Smooth muscle cell (in vitro differentiated cells): ENCODE results near the gene DLG2. TPM values are rescaled to one million over a fixed set of nuclear protein-coding genes. Genes with fewer than 3 reads are reported as not detected.

Experiments used
- DNase-seq: peaks from one replicate; lab custom pipeline; 2025; ENCODE audit not compliant: unreplicated experiment; lab: John Stamatoyannopoulos, UW
- H2AFZ ChIP-seq: fragments of 200-600 bp; sonication (generic); 2 replicates; pipeline ENCODE4 v1.6.0; 2016; ENCODE audit warnings: antibody characterized with exemption, low read depth, mild to moderate bottlenecking
- H3F3A ChIP-seq: fragments of 200-600 bp; sonication (generic); 2 replicates; pipeline ENCODE4 v1.6.0; 2017; ENCODE audit warnings: antibody characterized with exemption, low read depth
- H3K27ac ChIP-seq: fragments of 200-600 bp; sonication (generic); 2 replicates; pipeline ENCODE4 v1.5.1; 2016; ENCODE audit warnings: low read depth, mild to moderate bottlenecking
- H3K27me3 ChIP-seq: fragments of 200-600 bp; sonication (generic); 2 replicates; pipeline ENCODE4 v1.6.1; 2016; ENCODE audit warnings: low read depth, mild to moderate bottlenecking
- H3K36me3 ChIP-seq: fragments of 200-600 bp; sonication (generic); 2 replicates; pipeline ENCODE4 v1.5.1; 2016; ENCODE audit warnings: low read depth
- H3K4me1 ChIP-seq: fragments of 200-600 bp; sonication (generic); 2 replicates; pipeline ENCODE4 v1.5.1; 2016; ENCODE audit warnings: low read depth
- H3K4me2 ChIP-seq: fragments of 200-600 bp; sonication (generic); 2 replicates; pipeline ENCODE4 v1.6.0; 2016; ENCODE audit warnings: mild to moderate bottlenecking
- H3K4me3 ChIP-seq: fragments of 200-600 bp; sonication (generic); 2 replicates; pipeline ENCODE4 v1.5.1; 2016; ENCODE audit warnings: mild to moderate bottlenecking
- H3K79me2 ChIP-seq: fragments of 200-600 bp; sonication (generic); 2 replicates; pipeline ENCODE4 v1.6.0; 2016; ENCODE audit warnings: low read depth, mild to moderate bottlenecking
- H3K9ac ChIP-seq: fragments of 200-600 bp; sonication (generic); 2 replicates; pipeline ENCODE4 v1.6.0; 2016; ENCODE audit warnings: low read depth
- H3K9me3 ChIP-seq: fragments of 200-600 bp; sonication (generic); replicated peaks from 2 replicates; pipeline ENCODE4 v1.5.1; 2016; ENCODE audit warnings: low read depth
- H4K20me1 ChIP-seq: fragments of 200-600 bp; sonication (generic); 2 replicates; pipeline ENCODE4 v1.6.0; 2016; ENCODE audit warnings: low read depth
- WGBS: methylation state at CpG from one replicate; pipeline ENCODE4 v1.1.7; 2016; ENCODE audit warnings: low lambda C conversion rate; 5-methylcytosine and 5-hydroxymethylcytosine counted together
- polyA plus RNA-seq: library from polyadenylated mRNA; unstranded; fragments of >200 nt; fragmentation: Nextera tagmentation; extraction: Ambion mirVana; gene quantifications from 2 replicates; pipeline ENCODE4 v1.2.1, GENCODE V29; 2016
- total RNA-seq: library from RNA; depleted of rRNA; stranded (reverse); fragments of >200 nt; gene quantifications from 2 replicates; pipeline ENCODE4 v1.2.3, GENCODE V29; 2014
- TF ChIP-seq, protein P1 (sequence below): fragments of 200-600 bp; sonication (generic); IDR thresholded peaks from 2 replicates; pipeline ENCODE4 v1.5.1; 2017; ENCODE audit warnings: borderline replicate concordance, mild to moderate bottlenecking, antibody characterized with exemption; ENCODE audit not compliant: insufficient read depth, poor library complexity, severe bottlenecking

Gene DLG2
- total and polyA plus RNA-seq, 2 experiments from 2014 or later = 0.74 to 1.1 TPM

DNA sequence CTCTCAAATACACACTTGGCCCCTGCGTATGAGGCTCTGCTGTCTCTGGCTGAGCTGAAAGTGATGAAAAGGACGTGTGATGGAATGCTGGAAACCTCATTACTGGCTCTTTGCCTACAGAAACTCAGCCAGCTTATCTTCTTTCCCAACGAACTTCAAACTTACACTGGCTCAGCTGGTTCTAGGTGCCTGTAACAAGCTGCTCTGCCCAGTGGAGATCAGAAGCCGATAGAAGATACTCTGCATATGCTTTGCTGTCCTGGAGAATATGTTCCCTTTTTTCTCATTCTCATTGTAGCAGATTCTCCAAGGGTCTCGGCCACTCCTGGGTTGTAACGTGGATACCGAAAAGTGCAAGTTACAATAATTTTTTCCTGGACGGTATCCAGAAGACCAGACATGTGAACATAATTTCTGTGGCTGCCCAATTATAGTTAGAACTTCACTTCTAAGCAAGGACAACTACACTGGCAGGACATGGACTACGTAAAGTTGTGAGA is 1935.6 kb downstream of the DLG2 start:
- 26% methylated on average over 9 of the region's 9 CpGs for WGBS
- no peaks in the 10 kb centered on the region for H3K9me3 ChIP-seq
- no peak for DNase-seq
- H3K27ac ChIP-seq = no peak overlapping the region
- H3K4me3 ChIP-seq = no peak overlapping the region
- peak overlapping the region; percentile 18 for H3K4me2 ChIP-seq
- H4K20me1 ChIP-seq = no peaks in the 10 kb centered on the region
- H3K79me2 ChIP-seq = no peaks in the 10 kb centered on the region
- H3F3A ChIP-seq = no peaks in the 10 kb centered on the region
- H3K4me1 ChIP-seq = peaks cover 5% of the 10 kb centered on the region
- H3K27me3 ChIP-seq = no peaks in the 10 kb centered on the region
- H3K36me3 ChIP-seq = no peaks in the 10 kb centered on the region
- TF ChIP-seq, protein P1, sequence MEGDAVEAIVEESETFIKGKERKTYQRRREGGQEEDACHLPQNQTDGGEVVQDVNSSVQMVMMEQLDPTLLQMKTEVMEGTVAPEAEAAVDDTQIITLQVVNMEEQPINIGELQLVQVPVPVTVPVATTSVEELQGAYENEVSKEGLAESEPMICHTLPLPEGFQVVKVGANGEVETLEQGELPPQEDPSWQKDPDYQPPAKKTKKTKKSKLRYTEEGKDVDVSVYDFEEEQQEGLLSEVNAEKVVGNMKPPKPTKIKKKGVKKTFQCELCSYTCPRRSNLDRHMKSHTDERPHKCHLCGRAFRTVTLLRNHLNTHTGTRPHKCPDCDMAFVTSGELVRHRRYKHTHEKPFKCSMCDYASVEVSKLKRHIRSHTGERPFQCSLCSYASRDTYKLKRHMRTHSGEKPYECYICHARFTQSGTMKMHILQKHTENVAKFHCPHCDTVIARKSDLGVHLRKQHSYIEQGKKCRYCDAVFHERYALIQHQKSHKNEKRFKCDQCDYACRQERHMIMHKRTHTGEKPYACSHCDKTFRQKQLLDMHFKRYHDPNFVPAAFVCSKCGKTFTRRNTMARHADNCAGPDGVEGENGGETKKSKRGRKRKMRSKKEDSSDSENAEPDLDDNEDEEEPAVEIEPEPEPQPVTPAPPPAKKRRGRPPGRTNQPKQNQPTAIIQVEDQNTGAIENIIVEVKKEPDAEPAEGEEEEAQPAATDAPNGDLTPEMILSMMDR = no peak
- H2AFZ ChIP-seq = no peak overlapping the region
- H3K9ac ChIP-seq = no peak overlapping the region

DNA sequence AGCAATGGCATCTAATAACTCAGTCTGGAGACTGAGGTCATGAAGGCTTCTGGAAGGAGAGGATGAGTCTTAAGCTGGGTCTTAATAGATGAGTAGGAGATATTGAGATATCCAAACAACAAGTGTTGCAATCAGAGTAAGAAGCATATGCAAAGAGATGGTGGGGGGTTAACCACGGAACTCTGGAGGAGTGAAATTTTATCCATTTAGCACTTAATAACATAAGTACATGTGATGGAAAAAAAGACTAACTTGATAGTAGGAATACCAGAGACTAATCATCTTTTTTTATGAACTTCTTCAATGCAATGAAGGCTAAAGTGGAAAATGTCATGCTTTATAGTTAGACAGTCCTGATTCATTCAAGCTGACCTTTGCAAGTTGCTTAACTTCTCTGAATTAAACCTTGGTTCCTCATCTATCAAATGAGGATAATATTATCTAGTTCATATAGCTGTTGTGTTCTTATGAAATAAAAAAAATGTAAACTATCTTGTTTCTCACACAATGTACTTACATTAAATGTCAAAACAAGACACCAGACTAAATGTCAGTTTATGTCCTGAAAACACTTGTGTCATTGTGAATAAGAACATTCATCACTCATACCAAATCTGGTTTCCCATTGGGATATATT is 1937.9 kb downstream of the DLG2 start:
- TF ChIP-seq, protein P1 = no peak
- no peaks in the 10 kb centered on the region for H4K20me1 ChIP-seq
- H3K9ac ChIP-seq = no peak overlapping the region
- H3K4me3 ChIP-seq = no peak overlapping the region
- H3K9me3 ChIP-seq = no peaks in the 10 kb centered on the region
- DNase-seq = no peak
- H3K36me3 ChIP-seq = no peaks in the 10 kb centered on the region
- no peaks in the 10 kb centered on the region for H3K79me2 ChIP-seq
- H2AFZ ChIP-seq = no peak overlapping the region
- WGBS = 30% methylated on average over 1 of the region's 1 CpG
- no peaks in the 10 kb centered on the region for H3F3A ChIP-seq
- H3K4me2 ChIP-seq = peak overlapping the region; percentile 9
- H3K27me3 ChIP-seq = no peaks in the 10 kb centered on the region
- peaks cover 3% of the 10 kb centered on the region for H3K4me1 ChIP-seq
- H3K27ac ChIP-seq = no peak overlapping the region

DNA sequence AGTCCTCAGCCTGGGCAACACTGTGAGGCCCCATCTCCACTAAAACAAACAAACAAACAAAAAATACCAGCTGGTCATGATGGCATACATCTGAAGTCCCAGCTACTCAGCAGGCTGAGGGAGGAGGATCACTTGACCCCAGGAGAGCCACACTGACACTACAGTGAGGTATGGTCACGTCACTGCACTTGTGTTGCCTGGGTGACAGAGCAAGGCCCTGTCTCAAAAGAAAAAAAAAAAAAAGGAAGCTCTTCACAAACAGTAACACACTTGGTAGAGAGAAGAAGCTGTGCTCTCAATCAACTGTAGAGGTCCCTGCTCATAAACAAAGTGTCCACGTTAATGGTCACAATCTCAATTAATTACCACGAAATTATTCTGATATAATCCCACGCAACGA is 1939.4 kb downstream of the DLG2 start:
- no peak overlapping the region for H3K4me3 ChIP-seq
- no peaks in the 10 kb centered on the region for H3K36me3 ChIP-seq
- no peaks in the 10 kb centered on the region for H3K4me1 ChIP-seq
- DNase-seq = no peak
- no peaks in the 10 kb centered on the region for H4K20me1 ChIP-seq
- H3K27ac ChIP-seq = no peak overlapping the region
- no peaks in the 10 kb centered on the region for H3K27me3 ChIP-seq
- no peak overlapping the region for H3K4me2 ChIP-seq
- no peak overlapping the region for H2AFZ ChIP-seq
- no peaks in the 10 kb centered on the region for H3K9me3 ChIP-seq
- 84% methylated on average over 5 of the region's 5 CpGs for WGBS
- no peaks in the 10 kb centered on the region for H3K79me2 ChIP-seq
- no peaks in the 10 kb centered on the region for H3F3A ChIP-seq
- TF ChIP-seq, protein P1 = no peak
- no peak overlapping the region for H3K9ac ChIP-seq

DNA sequence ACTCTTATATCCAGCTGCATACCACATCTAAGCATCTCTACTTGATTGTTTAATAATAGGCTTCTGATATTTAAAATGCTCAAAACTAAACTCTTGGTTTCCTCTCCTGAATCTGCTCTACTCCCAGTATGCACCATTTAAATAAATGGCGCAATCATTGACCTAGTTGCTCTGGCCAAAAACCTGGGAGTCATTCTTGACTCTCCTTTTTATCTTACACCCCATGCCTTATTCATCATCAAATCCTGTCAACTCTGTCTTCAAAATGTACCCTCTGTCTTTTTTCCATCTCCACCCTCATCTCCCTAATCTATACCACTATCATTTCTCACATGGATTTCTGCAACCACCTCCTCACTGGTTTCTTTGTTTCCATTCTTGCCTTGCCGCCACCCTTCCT is 1941.4 kb downstream of the DLG2 start:
- Histone ChIP-seq H3K27ac (no peak overlapping the region), H3K36me3 (no peaks in the 10 kb centered on the region)

More for the DNA sequence above, 1941.4 kb downstream of the DLG2 start:
- Histone ChIP-seq H3K4me2 (no peak overlapping the region), H3K9ac (no peak overlapping the region), H3K27me3 (no peaks in the 10 kb centered on the region), H4K20me1 (no peaks in the 10 kb centered on the region), H2AFZ (no peak overlapping the region), H3F3A (no peaks in the 10 kb centered on the region), H3K4me3 (no peak overlapping the region), H3K9me3 (no peaks in the 10 kb centered on the region), H3K79me2 (no peaks in the 10 kb centered on the region), H3K4me1 (peaks cover 20% of the 10 kb centered on the region)
- WGBS = 98% methylated on average over 2 of the region's 2 CpGs
- DNase-seq = no peak
- TF ChIP-seq, protein P1 = no peak
